Body of pancreas (tissue), 4 donors: ENCODE results near the gene HOXB3.

Source experiments
- POLR2A ChIP-seq, 3 donors: fragments of 450-650 bp; IDR thresholded peaks; one replicate each; pipeline ENCODE4 v1.6.1; 2016; ENCODE audit warnings: antibody characterized with exemption in 3 of 3, mild to moderate bottlenecking in 2 of 3
- TF ChIP-seq, protein P1 (sequence below), 7 experiments: fragments of 450-650 bp in 4 of 7; fragments of 200-600 bp in 3 of 7; sonication (generic) in 3 of 7; IDR thresholded peaks; one replicate each; pipeline ENCODE4 v1.5.1; 2016 to 2019; ENCODE audit warnings: antibody characterized with exemption in 7 of 7

DNA sequence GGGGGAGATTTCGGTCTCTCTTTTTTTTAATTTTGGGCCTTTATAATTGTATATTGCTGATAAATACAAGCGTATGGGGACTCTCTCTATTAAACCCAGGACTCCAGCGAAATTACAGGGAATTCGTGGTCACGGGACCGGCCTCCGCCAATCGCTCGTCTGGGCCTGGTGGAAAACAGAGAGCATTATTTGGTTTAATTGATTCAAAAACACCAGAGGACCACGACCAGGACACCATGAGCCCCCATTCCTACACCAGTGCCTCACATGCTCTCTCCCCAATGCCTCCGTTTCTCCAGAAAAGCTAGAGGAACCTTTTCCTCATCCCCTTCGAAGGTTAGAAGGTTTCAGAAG, 45.0 kb downstream of the HOXB3 start, which contains the start of gene HOXB2:
- TF ChIP-seq, protein P1, sequence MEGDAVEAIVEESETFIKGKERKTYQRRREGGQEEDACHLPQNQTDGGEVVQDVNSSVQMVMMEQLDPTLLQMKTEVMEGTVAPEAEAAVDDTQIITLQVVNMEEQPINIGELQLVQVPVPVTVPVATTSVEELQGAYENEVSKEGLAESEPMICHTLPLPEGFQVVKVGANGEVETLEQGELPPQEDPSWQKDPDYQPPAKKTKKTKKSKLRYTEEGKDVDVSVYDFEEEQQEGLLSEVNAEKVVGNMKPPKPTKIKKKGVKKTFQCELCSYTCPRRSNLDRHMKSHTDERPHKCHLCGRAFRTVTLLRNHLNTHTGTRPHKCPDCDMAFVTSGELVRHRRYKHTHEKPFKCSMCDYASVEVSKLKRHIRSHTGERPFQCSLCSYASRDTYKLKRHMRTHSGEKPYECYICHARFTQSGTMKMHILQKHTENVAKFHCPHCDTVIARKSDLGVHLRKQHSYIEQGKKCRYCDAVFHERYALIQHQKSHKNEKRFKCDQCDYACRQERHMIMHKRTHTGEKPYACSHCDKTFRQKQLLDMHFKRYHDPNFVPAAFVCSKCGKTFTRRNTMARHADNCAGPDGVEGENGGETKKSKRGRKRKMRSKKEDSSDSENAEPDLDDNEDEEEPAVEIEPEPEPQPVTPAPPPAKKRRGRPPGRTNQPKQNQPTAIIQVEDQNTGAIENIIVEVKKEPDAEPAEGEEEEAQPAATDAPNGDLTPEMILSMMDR (IDR thresholded peaks at IDR 0.05): no peak
- no peak for TF ChIP-seq POLR2A (IDR thresholded peaks at IDR 0.05)
